Esophagus muscularis mucosa (tissue), 4 donors: ENCODE data around the gene OR10A5.

Experiments
- CTCF ChIP-seq, 3 experiments: fragments of 200-600 bp in 2 of 3; fragments of 450-650 bp in 1 of 3; sonication (generic) in 2 of 3; IDR thresholded peaks; one replicate each; pipeline ENCODE4 v1.5.1; 2017 to 2019; ENCODE audit warnings: antibody characterized with exemption in 3 of 3, mild to moderate bottlenecking in 2 of 3, moderate library complexity in 1 of 3
- EP300 ChIP-seq: sonication (generic); formaldehyde crosslinking; IDR thresholded peaks from one replicate; pipeline ENCODE4 v1.6.1; 2017; ENCODE audit warnings: antibody characterized with exemption
- POLR2A ChIP-seq: fragments of 450-650 bp; IDR thresholded peaks from one replicate; pipeline ENCODE4 v1.6.1; 2017; ENCODE audit warnings: antibody characterized with exemption, moderate library complexity, mild to moderate bottlenecking, low read depth

GRCh38 chr11:6828103-6828502, 17.4 kb upstream of the OR10A5 start:
- TF ChIP-seq CTCF (IDR thresholded peaks at IDR 0.05) (no peak), POLR2A (no peak), EP300 (no peak)
